ENCODE measurements around the gene NT5C1B. TPM values are rescaled to one million over a fixed set of nuclear protein-coding genes. Genes with fewer than 3 reads are reported as not detected.

The NT5C1B gene
- polyA plus RNA-seq, 1 donor from 2014 or later: not detected

GRCh38 chr2:18588802-18589201, 567 bp downstream of the NT5C1B start:
- Histone ChIP-seq H3K9me2 (ENCODE audit: insufficient read depth, low read length) (no peaks in the 10 kb centered on the region), H3F3A (ENCODE audit: insufficient read depth, low read length, poor library complexity, severe bottlenecking) (no peaks in the 10 kb centered on the region), H3K4me2 (ENCODE audit: low read length) (no peak overlapping the region), H4K20me1 (ENCODE audit: insufficient read depth) (no peaks in the 10 kb centered on the region), H3K27ac (ENCODE audit: low read length) (no peak overlapping the region), H3K79me2 (replicated peaks; ENCODE audit: insufficient read depth, low read length) (no peaks in the 10 kb centered on the region), H3K27me3 (ENCODE audit: insufficient read depth, low read depth, low read length) (no peaks in the 10 kb centered on the region), H3K36me3 (ENCODE audit: insufficient read depth, low read length) (no peaks in the 10 kb centered on the region), H3K9ac (ENCODE audit: low read length) (no peak overlapping the region), H3K9me3 (ENCODE audit: low read length) (no peaks in the 10 kb centered on the region), H3K4me3 (ENCODE audit: low read length) (no peak overlapping the region), H2AFZ (ENCODE audit: low read depth, low read length) (no peak overlapping the region)
- TF ChIP-seq REST (IDR thresholded peaks at IDR 0.05; ENCODE audit: borderline replicate concordance) (no peak), RAD21 (conservative IDR thresholded peaks at IDR 0.05) (no peak), EZH2 (IDR thresholded peaks at IDR 0.05; ENCODE audit: borderline replicate concordance, insufficient read depth, low read length, poor library complexity, severe bottlenecking) (no peak), CTCF (IDR thresholded peaks at IDR 0.05; ENCODE audit: poor library complexity, severe bottlenecking) (no peak), SMC3 (conservative IDR thresholded peaks at IDR 0.05; ENCODE audit: poor library complexity) (no peak), EP300 (conservative IDR thresholded peaks at IDR 0.05; ENCODE audit: poor library complexity, severe bottlenecking) (no peak), MXI1 (conservative IDR thresholded peaks at IDR 0.05; ENCODE audit: poor library complexity, severe bottlenecking) (no peak), TAF1 (IDR thresholded peaks at IDR 0.05; ENCODE audit: low read depth) (no peak), POLR2AphosphoS5 (IDR thresholded peaks at IDR 0.05) (no peak)

- TF ChIP-seq CTCF (IDR thresholded peaks at IDR 0.05; ENCODE audit: poor library complexity, severe bottlenecking) (no peak), TAF1 (IDR thresholded peaks at IDR 0.05; ENCODE audit: low read depth) (no peak), RAD21 (conservative IDR thresholded peaks at IDR 0.05) (no peak), SMC3 (conservative IDR thresholded peaks at IDR 0.05; ENCODE audit: poor library complexity) (no peak), POLR2AphosphoS5 (IDR thresholded peaks at IDR 0.05) (no peak), EP300 (conservative IDR thresholded peaks at IDR 0.05; ENCODE audit: poor library complexity, severe bottlenecking) (no peak), REST (IDR thresholded peaks at IDR 0.05; ENCODE audit: borderline replicate concordance) (no peak), EZH2 (IDR thresholded peaks at IDR 0.05; ENCODE audit: borderline replicate concordance, insufficient read depth, low read length, poor library complexity, severe bottlenecking) (no peak), MXI1 (conservative IDR thresholded peaks at IDR 0.05; ENCODE audit: poor library complexity, severe bottlenecking) (no peak)
- Histone ChIP-seq H3K9me3 (ENCODE audit: low read length) (no peaks in the 10 kb centered on the region), H3K27me3 (ENCODE audit: insufficient read depth, low read depth, low read length) (no peaks in the 10 kb centered on the region), H3K36me3 (ENCODE audit: insufficient read depth, low read length) (no peaks in the 10 kb centered on the region), H3K4me3 (ENCODE audit: low read length) (no peak overlapping the region), H4K20me1 (ENCODE audit: insufficient read depth) (no peaks in the 10 kb centered on the region), H3K27ac (ENCODE audit: low read length) (no peak overlapping the region), H3K9me2 (ENCODE audit: insufficient read depth, low read length) (no peaks in the 10 kb centered on the region), H3K9ac (ENCODE audit: low read length) (no peak overlapping the region), H3K79me2 (replicated peaks; ENCODE audit: insufficient read depth, low read length) (no peaks in the 10 kb centered on the region), H2AFZ (ENCODE audit: low read depth, low read length) (no peak overlapping the region), H3F3A (ENCODE audit: insufficient read depth, low read length, poor library complexity, severe bottlenecking) (no peaks in the 10 kb centered on the region), H3K4me2 (ENCODE audit: low read length) (no peak overlapping the region)
Measured at GRCh38 chr2:18588049-18588448, 1.3 kb downstream of the NT5C1B start.

Measured in neural cell (in vitro differentiated cells).